RWPE1 (cell line): ENCODE results near the gene WDFY2.

Experiments
- CTCF ChIA-PET: fragments of 350-600 bp; sonication (Branson Sonifier 250); formaldehyde crosslinking; extraction: SDS; loops from one replicate; lab custom pipeline; 2021; lab: Yijun Ruan, JAX
- POLR2A ChIA-PET: fragments of 400-600 bp; formaldehyde crosslinking; extraction: SDS; loops from one replicate; lab custom pipeline; 2020; ENCODE audit warnings: antibody characterized with exemption; ENCODE audit not compliant: low non-redundant PET; lab: Yijun Ruan, JAX
- DNase-seq: peaks from one replicate; pipeline ENCODE4 v3.0.0; 2012; ENCODE audit warnings: low spot score
- H3K27ac ChIP-seq: fragments of 450-650 bp; 2 replicates; pipeline ENCODE4 v1.5.1; 2017
- TF ChIP-seq, protein P1 (sequence below): fragments of 450-650 bp; conservative IDR thresholded peaks from 2 replicates; pipeline ENCODE4 v1.5.1; 2017; ENCODE audit warnings: low read depth, mild to moderate bottlenecking

Gene WDFY2

GRCh38 chr13:51583469-51583874 lies 790 bp upstream of the WDFY2 start:
- TF ChIP-seq, protein P1, sequence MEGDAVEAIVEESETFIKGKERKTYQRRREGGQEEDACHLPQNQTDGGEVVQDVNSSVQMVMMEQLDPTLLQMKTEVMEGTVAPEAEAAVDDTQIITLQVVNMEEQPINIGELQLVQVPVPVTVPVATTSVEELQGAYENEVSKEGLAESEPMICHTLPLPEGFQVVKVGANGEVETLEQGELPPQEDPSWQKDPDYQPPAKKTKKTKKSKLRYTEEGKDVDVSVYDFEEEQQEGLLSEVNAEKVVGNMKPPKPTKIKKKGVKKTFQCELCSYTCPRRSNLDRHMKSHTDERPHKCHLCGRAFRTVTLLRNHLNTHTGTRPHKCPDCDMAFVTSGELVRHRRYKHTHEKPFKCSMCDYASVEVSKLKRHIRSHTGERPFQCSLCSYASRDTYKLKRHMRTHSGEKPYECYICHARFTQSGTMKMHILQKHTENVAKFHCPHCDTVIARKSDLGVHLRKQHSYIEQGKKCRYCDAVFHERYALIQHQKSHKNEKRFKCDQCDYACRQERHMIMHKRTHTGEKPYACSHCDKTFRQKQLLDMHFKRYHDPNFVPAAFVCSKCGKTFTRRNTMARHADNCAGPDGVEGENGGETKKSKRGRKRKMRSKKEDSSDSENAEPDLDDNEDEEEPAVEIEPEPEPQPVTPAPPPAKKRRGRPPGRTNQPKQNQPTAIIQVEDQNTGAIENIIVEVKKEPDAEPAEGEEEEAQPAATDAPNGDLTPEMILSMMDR, result no peak
- H3K27ac ChIP-seq, result peak overlapping the region; percentile 99
- CTCF ChIA-PET, result no interaction called here
- DNase-seq, result no peak
- POLR2A ChIA-PET, result interaction anchor here (0.6 to 0.8 kb wide), 2 partner anchors 130 to 223 kb away, joined by 3 to 4 read pairs; no protein-coding TSS in a partner anchor

DNA sequence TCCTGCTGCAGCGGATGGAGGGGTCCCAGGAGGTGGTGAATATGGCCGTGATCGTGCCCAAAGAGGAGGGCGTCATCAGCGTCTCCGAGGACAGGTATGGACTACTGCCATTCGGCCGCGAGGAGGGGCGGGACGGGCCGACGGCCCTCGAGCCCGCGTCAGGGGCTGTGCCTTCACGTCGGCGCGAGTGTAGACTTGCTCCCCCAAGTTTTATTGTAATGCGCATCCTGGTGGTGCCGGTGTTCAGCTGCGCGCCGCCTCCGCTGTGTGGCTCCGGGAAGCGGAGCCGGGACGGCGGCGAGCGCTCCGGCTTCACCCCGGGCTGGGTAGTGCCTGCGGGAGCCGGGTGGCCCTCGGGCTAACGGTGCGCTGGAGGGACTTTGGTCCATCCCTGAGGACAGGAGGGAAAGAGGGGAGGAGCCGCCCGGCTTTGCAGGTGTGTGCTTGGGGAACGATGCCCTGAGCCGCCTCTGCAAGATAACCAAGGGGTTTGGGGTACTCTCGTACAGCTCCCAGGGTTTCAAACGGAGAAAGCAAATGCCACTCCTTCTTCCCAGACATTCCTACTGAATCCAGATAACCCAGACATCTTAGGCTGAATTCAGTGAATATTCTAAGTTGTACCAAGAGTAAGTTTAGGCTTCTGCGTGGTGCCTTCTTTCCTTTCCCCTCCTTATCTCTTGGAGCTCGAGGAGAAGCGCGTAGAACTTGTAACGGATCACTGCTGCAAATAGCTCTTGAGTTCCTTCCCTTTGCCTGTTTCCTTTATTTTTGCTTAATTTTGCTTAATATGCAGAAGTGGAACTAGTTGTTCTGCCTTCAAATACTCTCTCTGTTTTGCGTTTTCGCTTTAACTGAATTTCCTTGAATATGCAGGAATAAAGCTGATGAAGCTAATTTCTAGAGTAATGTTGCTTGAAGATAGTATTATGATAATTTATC lies 740 bp downstream of the WDFY2 start:
- peak overlapping the region; percentile 99 for H3K27ac ChIP-seq
- TF ChIP-seq, protein P1, result no peak
- CTCF ChIA-PET, result interaction anchor here (0.6 to 1.7 kb wide), 3 partner anchors 60 to 213 kb away, joined by 3 to 5 read pairs (median 3); no protein-coding TSS in a partner anchor
- DNase-seq, result peak; percentile 52
- POLR2A ChIA-PET, result no interaction called here

- no peak for DNase-seq
- CTCF ChIA-PET, result interaction anchor here (0.6 to 1.7 kb wide), 2 partner anchors 59 to 212 kb away, joined by 3 to 5 read pairs; no protein-coding TSS in a partner anchor
- POLR2A ChIA-PET, result no interaction called here
- TF ChIP-seq, protein P1, result no peak
- H3K27ac ChIP-seq, result no peak overlapping the region
Observed at GRCh38 chr13:51585696-51586095, 1.4 kb downstream of the WDFY2 start.

DNA sequence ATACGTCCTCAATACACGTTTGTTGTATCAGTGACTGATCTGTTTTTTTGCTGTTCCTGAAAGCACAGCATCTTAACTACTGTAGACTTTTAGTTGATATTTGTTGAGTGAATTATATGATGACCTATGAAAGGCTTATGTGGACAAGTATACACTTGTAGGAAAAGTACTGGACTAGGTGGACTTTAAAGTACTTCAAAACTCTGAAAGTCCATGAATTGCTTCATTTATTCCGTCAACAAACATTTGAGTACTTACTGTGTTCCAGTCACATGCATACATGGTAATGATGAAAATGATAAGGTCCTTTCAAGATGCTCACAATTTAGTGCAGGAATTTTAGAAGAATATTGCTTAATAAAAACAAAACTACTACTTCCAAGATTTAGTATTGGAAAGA lies 3.1 kb downstream of the WDFY2 start:
- H3K27ac ChIP-seq, result no peak overlapping the region
- no peak for DNase-seq
- CTCF ChIA-PET, result no interaction called here
- POLR2A ChIA-PET, result interaction anchor here (0.9 kb wide), 1 partner anchor 134 kb away, joined by 4 read pairs; no protein-coding TSS in a partner anchor
- TF ChIP-seq, protein P1, result no peak

DNA sequence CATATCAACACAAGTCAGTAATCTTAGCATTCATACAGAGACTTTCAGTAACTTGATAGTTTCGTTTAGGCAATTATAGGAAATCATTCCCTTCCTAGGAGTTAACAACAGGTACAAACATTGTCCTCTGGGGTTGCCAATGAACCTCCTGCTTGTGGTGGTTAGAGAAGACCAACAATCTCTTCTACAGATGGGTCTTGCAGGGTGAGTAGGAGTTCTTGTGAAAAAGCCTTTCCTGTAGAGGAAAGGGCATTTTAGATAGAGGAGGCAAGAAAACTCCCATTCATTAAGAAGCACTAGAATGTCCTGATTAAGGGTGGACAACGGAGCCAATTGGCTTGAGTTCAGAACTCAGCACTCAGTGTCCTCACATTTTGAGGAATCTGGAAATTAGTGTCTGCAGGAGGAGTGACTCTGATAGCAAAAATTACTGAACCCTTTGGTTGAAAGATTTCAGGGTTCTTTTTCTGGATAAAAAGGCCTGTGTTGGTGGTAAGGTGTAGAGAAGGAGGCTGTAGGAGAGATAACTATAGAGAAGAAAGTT lies 4.2 kb downstream of the WDFY2 start:
- no peak for DNase-seq
- CTCF ChIA-PET, result interaction anchor here (0.5 kb wide), 1 partner anchor 1490 kb away, joined by 4 read pairs; no protein-coding TSS in a partner anchor
- POLR2A ChIA-PET, result interaction anchor here (0.9 kb wide), 1 partner anchor 136 kb away, joined by 3 read pairs; the partner anchor contains the start of gene INTS6
- no peak overlapping the region for H3K27ac ChIP-seq
- TF ChIP-seq, protein P1, result no peak

DNA sequence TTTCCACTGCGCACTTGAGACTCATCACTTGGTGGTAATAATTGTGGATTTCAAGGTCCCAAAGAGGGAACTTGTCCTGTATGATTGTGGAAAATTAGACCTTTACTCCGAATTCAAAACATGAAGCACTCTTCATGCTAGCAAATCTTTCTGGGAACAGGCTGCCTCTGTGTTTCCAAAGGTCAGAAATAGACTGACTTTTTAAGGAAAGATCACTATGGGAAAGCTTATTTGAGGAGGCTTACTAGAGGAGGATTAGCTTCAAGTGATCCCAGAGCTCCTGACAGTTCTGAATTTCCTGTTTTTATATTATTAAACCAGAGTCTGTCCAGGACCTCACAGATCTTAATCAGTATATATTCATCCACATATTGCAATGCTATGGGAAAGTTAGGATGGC lies 5.5 kb downstream of the WDFY2 start:
- no peak overlapping the region for H3K27ac ChIP-seq
- POLR2A ChIA-PET, result no interaction called here
- TF ChIP-seq, protein P1, result no peak
- CTCF ChIA-PET, result no interaction called here
- no peak for DNase-seq
